Skeletal muscle tissue (tissue), 4 donors: ENCODE results near the gene POLR1G. TPM values are rescaled to one million over a fixed set of nuclear protein-coding genes. Genes with fewer than 3 reads are reported as not detected.

Source experiments
- H3K27ac ChIP-seq: one replicate; pipeline ENCODE4 v1.7.0; 2013; ENCODE audit warnings: mild to moderate bottlenecking, low read depth, low read length, inconsistent platforms
- H3K27me3 ChIP-seq, 3 donors: one replicate each; pipeline ENCODE4 v1.7.0; 2013; ENCODE audit warnings: low read length in 3 of 3; ENCODE audit not compliant: control insufficient read depth in 3 of 3, insufficient read depth in 3 of 3
- H3K36me3 ChIP-seq, 3 donors: one replicate each; pipeline ENCODE4 v1.7.0; 2013; ENCODE audit warnings: low read length in 3 of 3; ENCODE audit not compliant: control insufficient read depth in 3 of 3, insufficient read depth in 3 of 3
- H3K4me1 ChIP-seq, 3 donors: one replicate each; pipeline ENCODE4 v1.7.0; 2013; ENCODE audit warnings: low read length in 3 of 3, mild to moderate bottlenecking in 3 of 3; ENCODE audit not compliant: control insufficient read depth in 3 of 3, insufficient read depth in 3 of 3
- H3K4me3 ChIP-seq, 3 donors: one replicate each; pipeline ENCODE4 v1.7.0; 2013; ENCODE audit warnings: low read length in 3 of 3
- H3K9ac ChIP-seq, 3 donors: one replicate each; pipeline ENCODE4 v1.7.0; 2013; ENCODE audit warnings: low read length in 3 of 3, mild to moderate bottlenecking in 3 of 3, moderate library complexity in 2 of 3, low read depth in 1 of 3
- H3K9me3 ChIP-seq, 3 donors: one replicate each; pipeline ENCODE4 v1.7.0; 2013; ENCODE audit warnings: low read length in 3 of 3; ENCODE audit not compliant: control insufficient read depth in 3 of 3
- total RNA-seq: library from RNA; depleted of rRNA; stranded (reverse); fragments of >200 nt; gene quantifications from one replicate; pipeline ENCODE4 v1.2.3, GENCODE V29; 2014
- donor health status: Osteomylitis.

POLR1G gene
- total RNA-seq, 1 donor from 2014 or later: 7.3 TPM

DNA sequence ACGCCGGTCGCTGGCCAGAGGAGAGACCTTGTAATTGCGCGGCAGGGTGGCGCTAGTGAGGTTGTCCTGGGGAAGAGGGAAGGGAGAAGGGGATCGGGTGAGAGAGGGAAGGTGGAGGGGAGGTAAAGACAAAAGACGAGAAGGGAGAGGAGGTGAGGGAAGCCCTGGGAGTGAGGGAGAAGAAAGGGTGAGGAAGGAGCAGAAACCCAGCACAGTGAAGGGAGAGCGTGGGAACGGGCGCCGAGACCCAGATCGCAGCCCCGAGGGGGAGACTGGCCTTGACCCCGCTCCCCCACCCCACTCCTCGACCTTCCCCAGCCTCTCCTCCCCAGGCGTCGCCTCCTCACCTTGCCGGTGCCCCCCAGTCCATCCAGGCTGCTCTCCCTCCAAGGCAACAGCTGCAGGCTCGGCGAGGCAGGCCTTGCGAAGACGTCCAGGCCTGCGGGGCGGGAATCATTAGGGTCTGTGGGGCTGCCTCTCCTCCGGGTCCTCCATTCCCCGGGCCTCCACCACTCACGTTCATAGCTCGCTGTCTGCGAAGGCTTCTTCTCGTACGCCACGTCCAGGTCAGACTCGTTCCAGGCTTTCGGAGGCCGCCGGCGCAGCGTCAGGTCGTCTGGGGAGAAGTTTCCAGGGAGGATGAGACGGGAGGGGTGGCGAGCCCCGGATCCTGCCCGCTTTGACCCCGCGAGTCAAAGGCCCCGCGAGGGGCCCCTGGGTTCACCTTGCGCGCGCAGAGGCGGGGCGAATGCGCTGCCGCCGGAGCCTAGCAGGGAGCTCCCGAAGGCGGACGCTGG, 10.4 kb upstream of the POLR1G start:
- H3K4me1 ChIP-seq: peaks cover 0 to 7% (median 3%) of the 10 kb centered on the region in 3 donors
- no peaks in the 10 kb centered on the region for H3K9me3 ChIP-seq
- H3K4me3 ChIP-seq: no peak overlapping the region
- H3K27ac ChIP-seq: no peak overlapping the region
- no peak overlapping the region for H3K9ac ChIP-seq
- peaks cover 0 to 7% (median 0%) of the 10 kb centered on the region in 3 donors for H3K27me3 ChIP-seq
- H3K36me3 ChIP-seq: no peaks in the 10 kb centered on the region

GRCh38 chr19:45400192-45400591, 6.3 kb upstream of the POLR1G start:
- Histone ChIP-seq H3K9me3 (no peaks in the 10 kb centered on the region), H3K9ac (no peak overlapping the region), H3K4me1 (peaks cover 20 to 25% (median 21%) of the 10 kb centered on the region in 3 donors), H3K27ac (no peak overlapping the region), H3K4me3 (no peak overlapping the region), H3K36me3 (no peaks in the 10 kb centered on the region), H3K27me3 (peaks cover 0 to 24% (median 12%) of the 10 kb centered on the region in 3 donors)

DNA sequence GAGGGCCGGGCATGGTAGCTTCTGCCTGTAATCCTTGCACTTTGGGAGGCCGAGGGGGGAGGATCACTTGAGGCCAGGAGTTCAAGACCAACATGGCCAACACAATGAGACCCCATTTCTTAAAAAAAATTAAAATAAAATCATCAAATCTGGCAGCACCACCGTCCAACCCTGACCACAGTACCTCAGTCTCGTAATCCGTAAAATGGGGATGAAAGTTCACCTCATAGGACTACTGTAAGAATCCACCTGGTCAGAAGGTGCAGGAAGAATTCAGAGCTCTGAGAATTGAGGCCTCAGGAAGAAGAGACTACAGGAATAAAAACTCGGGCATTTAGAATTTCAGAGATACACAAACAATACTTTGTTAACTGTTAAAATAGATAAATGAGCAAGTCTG, 4.6 kb upstream of the POLR1G start:
- Histone ChIP-seq H3K36me3 (no peaks in the 10 kb centered on the region), H3K9ac (no peak overlapping the region), H3K4me3 (no peak overlapping the region), H3K27me3 (peaks cover 0 to 24% (median 12%) of the 10 kb centered on the region in 3 donors), H3K4me1 (peaks cover 31 to 33% (median 32%) of the 10 kb centered on the region in 3 donors), H3K27ac (no peak overlapping the region), H3K9me3 (no peaks in the 10 kb centered on the region)

DNA sequence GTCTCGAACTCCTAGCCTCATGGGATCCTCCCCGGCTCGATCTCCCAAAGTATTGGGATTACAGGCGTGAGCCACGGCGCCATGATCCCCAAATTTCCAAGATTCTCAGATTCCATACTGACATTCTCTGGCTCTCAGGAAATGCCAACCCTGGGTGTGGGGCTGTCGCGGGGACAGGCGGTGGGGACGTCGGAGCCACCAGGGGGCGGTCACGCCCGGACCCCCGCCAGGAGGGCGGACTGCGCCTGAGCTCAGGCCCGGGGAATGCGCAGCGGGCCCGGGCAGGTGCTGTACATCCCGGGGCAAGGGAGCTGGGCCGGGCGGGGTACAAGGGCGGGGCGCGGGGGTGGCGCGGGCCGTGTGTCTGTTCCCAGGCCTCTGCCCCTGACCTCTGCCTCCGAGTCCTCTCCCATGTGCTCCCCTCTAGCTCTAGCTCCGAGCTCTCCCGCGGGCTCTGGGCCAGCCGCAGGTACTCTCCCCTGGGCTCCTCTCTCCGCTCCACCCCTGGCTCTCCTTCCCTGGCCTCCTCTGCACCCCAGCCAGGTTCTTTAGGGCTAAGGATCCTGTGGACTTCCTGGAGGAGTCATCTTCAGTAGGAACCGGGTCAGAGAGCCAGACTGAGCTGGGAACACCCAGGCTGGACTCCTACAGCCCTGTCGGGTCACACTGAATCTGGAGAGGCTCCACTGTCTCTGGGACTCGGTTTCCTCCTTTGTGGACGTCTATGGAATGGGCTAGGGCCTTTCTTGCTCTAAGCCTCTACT, 4.0 kb upstream of the POLR1G start:
- peaks cover 0 to 24% (median 12%) of the 10 kb centered on the region in 3 donors for H3K27me3 ChIP-seq
- no peaks in the 10 kb centered on the region for H3K9me3 ChIP-seq
- H3K4me3 ChIP-seq: no peak overlapping the region
- H3K9ac ChIP-seq: peak overlapping the region in 1 of 3 donors; percentile 8
- peaks cover 38 to 39% (median 39%) of the 10 kb centered on the region in 3 donors for H3K4me1 ChIP-seq
- H3K36me3 ChIP-seq: no peaks in the 10 kb centered on the region
- H3K27ac ChIP-seq: no peak overlapping the region

DNA sequence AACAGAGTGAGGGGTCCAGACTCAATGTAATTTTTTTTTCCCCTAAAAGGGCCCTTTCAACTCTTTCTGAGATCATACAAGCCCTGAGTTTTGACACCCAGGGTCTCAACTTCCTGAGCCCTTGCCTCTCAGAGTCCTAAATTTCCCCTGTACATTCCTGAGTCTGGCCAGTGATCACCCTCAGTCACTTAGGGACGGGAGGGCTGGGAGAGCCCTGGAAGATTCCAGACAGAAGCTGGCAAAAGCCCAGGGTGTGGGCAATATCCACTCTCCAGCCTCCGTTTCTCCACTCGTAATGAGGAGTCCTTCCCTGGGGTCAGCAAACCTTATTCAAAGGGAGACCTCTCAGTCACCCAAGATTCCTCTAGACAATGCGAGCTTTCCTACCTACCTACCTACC, 3.2 kb upstream of the POLR1G start:
- Histone ChIP-seq H3K9me3 (no peaks in the 10 kb centered on the region), H3K36me3 (peaks cover 0 to 2% (median 0%) of the 10 kb centered on the region in 3 donors), H3K27me3 (peaks cover 0 to 24% (median 12%) of the 10 kb centered on the region in 3 donors), H3K9ac (no peak overlapping the region), H3K27ac (no peak overlapping the region), H3K4me1 (peaks cover 36 to 46% (median 40%) of the 10 kb centered on the region in 3 donors), H3K4me3 (no peak overlapping the region)

DNA sequence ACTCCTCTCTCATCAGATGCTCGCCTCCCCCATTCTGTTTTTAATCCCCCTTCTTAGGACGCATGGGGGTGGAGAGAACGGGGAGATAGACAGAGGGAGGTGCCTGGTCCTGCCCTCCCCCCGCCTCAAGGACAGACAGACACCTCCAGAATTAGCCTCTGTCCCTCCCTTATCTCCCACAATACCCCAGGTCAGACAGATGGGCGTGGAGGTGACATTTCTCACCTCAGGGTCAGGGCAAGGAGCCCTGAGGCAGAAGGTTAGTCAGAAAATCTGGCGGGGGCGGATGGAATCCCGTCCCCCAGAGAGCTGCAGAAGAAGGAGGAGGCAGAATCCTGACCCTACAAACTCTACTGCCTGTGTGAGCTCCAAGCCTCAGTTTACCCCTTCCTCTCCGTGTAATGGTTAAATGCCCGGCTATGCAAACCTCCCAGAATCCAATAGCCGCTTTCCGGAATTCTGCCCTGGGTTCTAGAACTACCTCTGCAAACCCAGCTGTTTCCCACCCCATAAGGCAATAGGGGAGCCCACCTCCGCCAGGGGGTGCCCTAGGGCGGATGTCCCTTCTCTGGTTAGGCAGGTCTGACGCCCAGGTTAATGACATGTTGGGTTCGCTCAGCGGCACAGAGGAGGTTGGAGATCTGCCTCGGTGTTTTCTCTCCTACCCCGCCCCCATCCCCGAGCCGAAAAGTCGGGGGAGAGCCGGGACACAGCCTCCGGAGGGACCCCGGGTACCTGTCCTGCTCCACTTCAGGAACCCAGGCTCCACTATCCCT, 2.5 kb upstream of the POLR1G start:
- H3K9ac ChIP-seq: peak overlapping the region in 2 of 3 donors; percentile 75 to 91
- H3K36me3 ChIP-seq: peaks cover 0 to 5% (median 5%) of the 10 kb centered on the region in 3 donors
- peaks cover 36 to 46% (median 37%) of the 10 kb centered on the region in 3 donors for H3K4me1 ChIP-seq
- H3K4me3 ChIP-seq: peak overlapping the region; percentile 87 to 98 (median 93)
- H3K27ac ChIP-seq: peak overlapping the region; percentile 93
- peaks cover 0 to 24% (median 12%) of the 10 kb centered on the region in 3 donors for H3K27me3 ChIP-seq
- no peaks in the 10 kb centered on the region for H3K9me3 ChIP-seq

DNA sequence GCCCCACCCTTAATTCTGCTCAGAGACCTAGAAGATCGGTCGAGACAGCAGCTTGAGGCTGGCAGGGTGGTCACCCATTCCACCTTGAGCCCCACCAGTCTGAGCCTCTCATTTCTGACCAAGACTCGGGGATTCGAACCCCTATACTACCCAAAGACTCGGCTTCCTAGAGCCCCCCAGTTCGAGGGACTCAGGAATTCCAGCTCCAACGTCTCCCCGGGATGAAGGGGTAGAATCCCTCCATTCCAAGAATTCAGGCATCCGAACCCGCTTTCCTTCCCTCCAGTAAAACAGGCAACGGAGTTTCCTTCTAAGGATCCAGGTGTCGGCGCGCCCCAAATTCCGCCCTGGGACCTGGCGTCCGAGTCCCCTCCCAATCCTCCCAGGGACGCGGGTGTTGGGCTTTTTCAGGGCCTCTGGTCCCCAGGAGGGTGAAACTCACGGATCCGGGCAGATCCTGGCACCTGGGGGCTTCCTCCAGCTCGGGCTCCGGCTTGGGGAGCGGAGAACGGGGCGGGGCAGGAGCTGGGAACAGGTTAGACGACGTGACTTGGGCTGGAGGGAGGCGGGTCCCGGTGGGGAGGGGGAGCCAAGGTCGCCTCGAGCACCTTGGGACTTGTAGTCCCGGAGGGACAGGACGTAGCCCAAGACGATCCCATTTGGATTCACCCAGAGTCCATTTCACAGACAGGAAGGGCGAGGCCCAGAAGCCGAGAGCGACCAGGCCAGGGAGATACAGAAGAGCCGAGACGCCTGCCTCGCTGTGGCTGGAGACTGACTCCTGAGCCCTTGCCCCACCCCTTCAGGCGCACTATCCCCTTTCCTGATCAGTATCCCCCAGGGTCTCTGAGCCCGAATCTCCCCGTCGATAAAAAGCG, 1.6 kb upstream of the POLR1G start, which contains the start of gene PPP1R13L:
PPP1R13L (minus strand) TSS at position 513 of the 878 bp plus-strand sequence. CDS start 6,751 bp downstream, outside the sequence.
- H3K4me3 ChIP-seq: peak within 1 kb of the TSS; percentile 87 to 98 (median 93)
- peaks cover 0 to 5% (median 5%) of the 10 kb centered on the region in 3 donors for H3K36me3 ChIP-seq
- H3K4me1 ChIP-seq: peaks cover 36 to 46% (median 37%) of the 10 kb centered on the region in 3 donors
- H3K9ac ChIP-seq: peak within 1 kb of the TSS; percentile 75 to 91 (median 91)
- H3K27me3 ChIP-seq: peaks cover 0 to 22% (median 12%) of the 10 kb centered on the region in 3 donors
- peak within 1 kb of the TSS; percentile 93 for H3K27ac ChIP-seq
- no peaks in the 10 kb centered on the region for H3K9me3 ChIP-seq

GRCh38 chr19:45405435-45406225, 814 bp upstream of the POLR1G start:
- peaks cover 34 to 46% (median 37%) of the 10 kb centered on the region in 3 donors for H3K4me1 ChIP-seq
- peak overlapping the region; percentile 93 for H3K27ac ChIP-seq
- peak overlapping the region; percentile 75 to 91 (median 91) for H3K9ac ChIP-seq

More at GRCh38 chr19:45405435-45406225, 814 bp upstream of the POLR1G start:
- Histone ChIP-seq H3K9me3 (no peaks in the 10 kb centered on the region), H3K4me3 (peak overlapping the region; percentile 87 to 98 (median 93)), H3K27me3 (peaks cover 0 to 17% (median 12%) of the 10 kb centered on the region in 3 donors), H3K36me3 (peaks cover 0 to 5% (median 5%) of the 10 kb centered on the region in 3 donors)
